GM21447 (cell line): ENCODE results near the gene SMAD2.
"Not testable (repeated sequence)": the region's sequence is repeated elsewhere in the genome, so short reads cannot be mapped to it uniquely, and the experiment has no call there.

ENCODE experiments used
- ATAC-seq: cut with Tn5 transposase; IDR thresholded peaks from one replicate; pipeline ENCODE4 v1.9.1; 2021; ENCODE audit not compliant: unreplicated experiment

The SMAD2 gene

GRCh38 chr18:47858607-47859006 is 71.9 kb downstream of the SMAD2 start:
- no peak for ATAC-seq

DNA sequence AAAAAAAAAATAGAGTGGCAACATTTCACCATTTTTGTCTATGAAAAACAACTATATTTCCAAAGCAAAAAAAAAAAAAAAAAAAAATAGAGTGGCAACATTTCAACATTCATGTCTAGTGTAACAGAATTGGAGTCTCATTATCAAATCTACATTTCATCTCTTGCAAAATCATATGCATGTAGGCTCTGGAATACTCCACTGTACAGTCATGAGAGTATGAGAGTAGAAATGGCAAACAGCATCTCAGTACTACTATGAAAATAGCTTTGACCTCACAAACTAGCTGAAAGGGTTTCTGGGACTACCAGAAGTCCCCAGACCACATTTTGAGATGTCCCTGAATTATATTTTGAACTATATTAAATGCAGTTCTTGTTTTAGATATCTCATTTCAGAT is 82.8 kb downstream of the SMAD2 start:
- ATAC-seq, result no peak

GRCh38 chr18:47846431-47846830 is 84.0 kb downstream of the SMAD2 start:
- ATAC-seq, result no peak

- no peak for ATAC-seq
Observed at GRCh38 chr18:47844828-47845498, 85.5 kb downstream of the SMAD2 start.

DNA sequence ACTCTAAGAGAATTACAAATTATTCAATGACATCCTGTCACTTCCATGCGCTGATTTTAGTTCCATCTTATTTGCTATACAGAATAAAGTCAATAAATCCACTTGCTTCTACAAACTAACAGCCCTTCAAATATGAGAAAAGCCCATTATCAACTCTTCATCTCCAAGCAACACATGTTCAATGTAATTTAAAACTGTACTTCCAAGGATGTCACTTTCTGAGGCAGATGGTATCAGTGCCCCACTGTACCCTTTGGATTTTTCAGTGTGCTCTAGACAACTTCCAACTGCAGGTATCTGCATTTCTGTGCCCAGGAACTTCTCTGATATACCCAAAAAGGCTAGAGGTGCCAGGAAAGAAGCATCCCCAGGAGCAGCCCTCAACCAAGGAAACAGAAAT is 87.6 kb downstream of the SMAD2 start:
- no peak for ATAC-seq

DNA sequence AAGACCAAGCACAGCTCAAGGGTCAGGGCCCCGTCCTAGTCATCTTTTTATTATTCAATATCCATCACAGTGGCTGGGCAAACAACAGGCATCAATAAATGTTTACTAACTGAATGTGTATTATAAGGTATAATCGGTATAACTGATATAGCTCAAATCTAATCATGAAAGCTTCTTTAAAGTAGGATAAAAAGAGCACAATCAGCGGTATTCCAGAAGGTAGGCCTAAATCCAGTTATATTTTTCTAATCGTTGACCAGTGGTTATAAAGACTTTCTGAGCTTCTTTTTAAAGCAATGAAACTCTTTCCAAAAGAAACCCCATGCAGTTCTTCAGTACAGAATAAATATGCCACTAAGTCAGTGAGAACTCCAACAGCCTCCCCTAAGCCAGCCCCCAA is 92.1 kb downstream of the SMAD2 start:
- ATAC-seq, result no peak

- ATAC-seq, result no peak
Observed at GRCh38 chr18:47832348-47832747, 98.1 kb downstream of the SMAD2 start.

GRCh38 chr18:47831351-47831750 is 99.1 kb downstream of the SMAD2 start:
- ATAC-seq, result no peak

DNA sequence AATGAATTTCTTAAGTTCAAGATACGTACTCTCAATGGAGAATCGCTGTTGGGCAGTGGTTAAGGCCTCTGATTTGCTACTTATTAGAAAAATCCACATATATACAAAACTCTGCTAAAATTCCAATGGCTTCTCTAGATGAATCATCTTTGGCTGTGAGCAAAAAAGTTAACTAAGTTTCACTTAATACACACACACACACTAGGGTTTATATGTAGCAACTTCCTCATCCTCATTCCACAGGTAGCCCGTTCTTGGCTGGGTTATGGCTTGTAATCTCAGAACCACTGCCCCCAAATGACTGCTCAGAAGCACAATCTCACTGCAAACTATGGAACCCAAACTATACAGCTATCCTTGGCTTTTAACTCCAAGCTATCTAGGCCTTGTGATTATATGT is 99.7 kb downstream of the SMAD2 start:
- ATAC-seq, result no peak

GRCh38 chr18:47829831-47830230 is 100.6 kb downstream of the SMAD2 start:
- no peak for ATAC-seq

GRCh38 chr18:47828031-47828430 is 102.4 kb downstream of the SMAD2 start:
- ATAC-seq, result not testable (repeated sequence)

GRCh38 chr18:47826157-47827074 is 104.0 kb downstream of the SMAD2 start:
- ATAC-seq, result no peak

DNA sequence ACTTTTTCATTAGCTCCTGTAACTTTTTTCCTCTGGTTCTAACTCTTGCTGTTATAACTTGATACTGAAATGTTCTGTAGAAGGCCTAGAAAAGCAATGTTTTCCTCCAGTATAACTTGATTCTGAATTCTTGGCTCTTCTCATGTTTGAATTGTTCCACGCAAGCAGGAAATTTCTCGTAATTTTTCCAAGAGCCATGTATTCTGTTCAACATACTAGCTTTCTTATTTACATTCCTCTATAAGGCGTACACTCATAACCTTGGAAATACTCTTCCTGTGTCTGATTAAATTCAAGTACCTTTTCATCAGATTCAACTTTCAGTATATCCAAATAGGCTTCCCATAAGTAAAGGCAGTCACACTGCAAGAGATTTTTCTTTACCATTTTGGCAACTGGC is 109.1 kb downstream of the SMAD2 start:
- ATAC-seq, result no peak

GRCh38 chr18:47817795-47818077 is 112.7 kb downstream of the SMAD2 start:
- no peak for ATAC-seq

DNA sequence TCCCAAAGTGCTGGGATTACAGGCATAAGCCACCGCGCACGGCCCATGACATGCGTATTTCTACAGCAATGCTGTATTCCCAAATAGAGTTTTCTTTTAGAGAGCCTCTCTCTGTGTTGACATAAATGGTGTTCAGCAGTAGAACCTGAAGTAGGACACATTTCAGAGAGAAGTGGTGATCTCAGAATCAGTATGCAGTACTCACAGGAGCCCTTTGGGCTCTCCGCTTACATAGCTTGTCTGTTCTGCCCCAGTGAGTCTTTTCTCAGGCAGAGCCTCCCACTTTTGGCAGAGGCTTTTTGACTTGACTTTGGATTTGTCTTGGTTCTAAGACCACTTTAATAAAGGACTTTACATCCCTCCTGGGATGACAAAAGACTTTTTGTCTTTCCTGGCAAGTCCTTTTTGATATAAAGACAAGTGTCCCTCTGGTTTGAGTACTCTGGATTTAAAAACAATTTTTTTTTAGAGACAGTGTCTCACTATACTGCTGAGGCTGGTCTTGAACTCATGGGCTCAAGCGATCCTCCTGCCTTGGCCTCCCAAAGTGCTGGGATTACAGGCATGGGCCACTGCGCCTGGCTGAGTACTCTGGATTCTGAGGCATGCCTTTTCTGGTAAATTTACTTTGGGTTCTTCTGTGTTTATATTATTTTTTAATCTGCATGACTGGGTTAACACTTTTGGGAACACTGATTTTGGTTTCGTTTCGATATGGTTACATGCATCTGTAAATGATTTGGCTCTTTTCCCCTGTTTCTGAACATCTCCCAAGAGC is 113.3 kb downstream of the SMAD2 start:
- ATAC-seq, result no peak

- ATAC-seq, result no peak
Observed at GRCh38 chr18:47815486-47816270, 114.8 kb downstream of the SMAD2 start.

- ATAC-seq, result no peak
Observed at GRCh38 chr18:47809420-47809819, 121.0 kb downstream of the SMAD2 start.

DNA sequence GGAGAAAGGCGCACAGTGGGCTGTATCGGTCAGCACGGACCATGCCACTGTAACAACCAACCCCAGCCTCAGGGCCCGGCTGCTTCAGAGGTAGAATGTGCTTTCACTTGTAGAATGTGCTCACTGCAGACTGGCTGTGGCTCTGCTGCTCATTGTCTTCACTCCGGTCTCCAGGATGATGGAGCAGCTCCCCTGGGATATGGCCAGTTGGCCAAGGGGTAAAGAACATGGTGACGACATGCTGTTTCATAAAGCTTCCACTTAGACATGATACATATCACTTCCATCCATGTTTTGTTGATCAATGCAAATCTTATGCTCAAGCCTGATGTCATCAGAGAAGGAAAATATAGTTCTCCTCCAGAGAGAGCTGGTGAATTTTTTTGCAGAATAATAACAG is 127.7 kb downstream of the SMAD2 start:
- ATAC-seq, result no peak

DNA sequence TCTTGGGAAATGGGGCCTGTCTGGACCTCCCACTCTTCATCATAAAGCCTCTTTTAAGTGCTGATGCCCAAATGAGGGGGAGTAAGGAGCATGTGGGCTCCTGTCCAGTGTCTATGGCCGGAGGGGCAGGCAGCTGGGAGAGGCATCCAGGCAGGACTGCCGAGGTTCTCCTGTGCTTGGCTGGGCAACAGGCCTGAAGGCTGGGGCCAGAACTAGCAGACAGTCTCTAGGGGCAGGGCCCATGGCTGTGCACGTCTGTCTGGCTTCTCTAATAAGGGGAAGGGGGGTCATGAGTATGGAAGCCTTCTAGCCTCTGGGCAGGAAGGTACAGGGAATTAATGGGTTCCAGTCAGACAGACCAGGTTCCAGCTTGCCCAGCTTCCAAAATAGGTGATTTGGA is 128.6 kb downstream of the SMAD2 start:
- ATAC-seq, result no peak

DNA sequence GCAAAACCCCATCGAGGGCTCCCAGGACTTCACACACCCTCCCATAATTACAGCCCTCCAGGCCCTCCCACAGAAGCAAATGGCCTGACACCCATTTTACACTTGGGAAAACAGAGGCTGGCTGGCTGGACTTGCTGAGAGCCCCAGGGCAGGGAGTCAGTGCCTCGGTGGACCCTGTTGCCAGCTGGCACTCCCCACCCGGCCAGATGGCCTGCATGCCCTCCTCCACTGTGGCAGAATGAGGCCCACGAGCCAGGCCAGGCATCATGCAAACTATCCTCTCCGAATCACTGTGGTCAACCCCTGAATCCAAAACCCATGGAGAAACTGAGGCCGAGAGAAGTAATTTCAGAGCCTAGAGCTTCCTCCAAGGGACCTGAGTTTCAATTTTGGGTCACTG is 129.7 kb downstream of the SMAD2 start:
- ATAC-seq, result no peak

- ATAC-seq, result no peak
Observed at GRCh38 chr18:47800248-47800647, 130.2 kb downstream of the SMAD2 start.
